ENCODE measurements around the gene TNS3. TPM values are rescaled to one million over a fixed set of nuclear protein-coding genes. Genes with fewer than 3 reads are reported as not detected.

The TNS3 gene
- total RNA-seq, 1 experiment from 2014 or later: 135 TPM

DNA sequence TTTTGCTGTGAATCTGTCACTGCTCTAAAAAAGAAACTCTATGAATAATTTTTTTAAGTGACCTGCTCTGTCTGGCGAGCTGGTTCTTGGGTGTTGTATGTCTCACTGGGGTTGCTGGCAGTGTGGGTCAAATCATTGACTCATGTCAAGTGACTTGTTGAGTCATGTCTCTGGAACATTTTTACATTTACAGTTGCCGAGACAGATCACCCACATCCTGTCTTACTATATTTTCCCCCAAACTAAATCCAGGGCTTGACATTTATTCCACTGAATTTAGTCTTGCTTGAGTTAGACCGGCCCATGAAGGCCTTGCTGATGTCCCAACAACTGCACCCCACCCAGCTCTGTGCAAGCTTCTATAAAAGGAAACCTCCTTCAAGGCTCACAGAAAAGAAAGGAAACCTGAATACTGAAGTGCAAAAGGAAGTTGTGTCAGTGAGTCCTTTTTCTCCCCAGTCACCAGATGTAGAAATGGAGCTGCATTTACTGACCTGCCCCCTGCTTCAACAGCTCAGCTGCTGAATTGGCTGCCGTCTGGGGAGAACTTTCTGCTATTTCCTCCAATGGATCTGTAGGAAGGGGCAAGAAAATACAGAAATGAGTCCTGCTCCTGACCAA lies 290.3 kb downstream of the TNS3 start:
- intact Hi-C loops (cut with micrococcal nuclease; ENCODE audit: unreplicated experiment): no loop called here
- peaks cover 51% of the 10 kb centered on the region for H3K36me3 Mint-ChIP-seq (ENCODE audit: insufficient read depth, unreplicated experiment)
- no TSS peak for BruUV-seq (replicated peaks)
- CTCF ChIA-PET: interaction anchor here (0.8 to 1.9 kb wide), 2 partner anchors 25 to 54 kb away, joined by 3 to 15 read pairs; no protein-coding TSS in a partner anchor
- H3K9me3 Mint-ChIP-seq (ENCODE audit: low read depth, unreplicated experiment): peaks cover 2% of the 10 kb centered on the region
- H3K27ac Mint-ChIP-seq (ENCODE audit: unreplicated experiment): peak overlapping the region; percentile 85
- H3K27me3 Mint-ChIP-seq (ENCODE audit: unreplicated experiment): no peaks in the 10 kb centered on the region
- TF ChIP-seq, protein P1, sequence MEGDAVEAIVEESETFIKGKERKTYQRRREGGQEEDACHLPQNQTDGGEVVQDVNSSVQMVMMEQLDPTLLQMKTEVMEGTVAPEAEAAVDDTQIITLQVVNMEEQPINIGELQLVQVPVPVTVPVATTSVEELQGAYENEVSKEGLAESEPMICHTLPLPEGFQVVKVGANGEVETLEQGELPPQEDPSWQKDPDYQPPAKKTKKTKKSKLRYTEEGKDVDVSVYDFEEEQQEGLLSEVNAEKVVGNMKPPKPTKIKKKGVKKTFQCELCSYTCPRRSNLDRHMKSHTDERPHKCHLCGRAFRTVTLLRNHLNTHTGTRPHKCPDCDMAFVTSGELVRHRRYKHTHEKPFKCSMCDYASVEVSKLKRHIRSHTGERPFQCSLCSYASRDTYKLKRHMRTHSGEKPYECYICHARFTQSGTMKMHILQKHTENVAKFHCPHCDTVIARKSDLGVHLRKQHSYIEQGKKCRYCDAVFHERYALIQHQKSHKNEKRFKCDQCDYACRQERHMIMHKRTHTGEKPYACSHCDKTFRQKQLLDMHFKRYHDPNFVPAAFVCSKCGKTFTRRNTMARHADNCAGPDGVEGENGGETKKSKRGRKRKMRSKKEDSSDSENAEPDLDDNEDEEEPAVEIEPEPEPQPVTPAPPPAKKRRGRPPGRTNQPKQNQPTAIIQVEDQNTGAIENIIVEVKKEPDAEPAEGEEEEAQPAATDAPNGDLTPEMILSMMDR (IDR thresholded peaks at IDR 0.05; ENCODE audit: unreplicated experiment): no peak
- DNase-seq: peak; percentile 50
- H3K4me3 Mint-ChIP-seq (ENCODE audit: low read depth, unreplicated experiment): peak overlapping the region; percentile 25
- peaks cover 32% of the 10 kb centered on the region for H3K4me1 Mint-ChIP-seq (ENCODE audit: low read depth, unreplicated experiment)

DNA sequence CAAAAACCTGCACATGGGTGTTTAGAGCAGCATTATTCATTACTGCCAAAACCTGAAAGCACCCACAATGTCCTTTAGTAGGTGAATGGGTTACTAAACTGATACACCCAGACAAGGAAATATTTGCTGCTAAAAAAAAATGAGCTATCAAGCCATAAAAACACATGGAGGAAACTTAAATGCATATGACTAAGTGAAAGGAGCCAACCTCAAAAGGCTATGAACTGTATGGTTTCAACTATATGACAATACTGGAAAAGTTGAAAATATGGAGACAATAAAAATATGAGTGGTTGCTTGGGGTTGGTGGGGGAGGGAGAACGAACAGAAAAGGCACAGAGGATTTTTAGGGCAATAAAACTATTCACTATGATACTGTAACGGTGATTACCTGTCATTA lies 291.0 kb downstream of the TNS3 start:
- intact Hi-C loops (cut with micrococcal nuclease; ENCODE audit: unreplicated experiment): no loop called here
- H3K36me3 Mint-ChIP-seq (ENCODE audit: insufficient read depth, unreplicated experiment): peaks cover 48% of the 10 kb centered on the region

DNA sequence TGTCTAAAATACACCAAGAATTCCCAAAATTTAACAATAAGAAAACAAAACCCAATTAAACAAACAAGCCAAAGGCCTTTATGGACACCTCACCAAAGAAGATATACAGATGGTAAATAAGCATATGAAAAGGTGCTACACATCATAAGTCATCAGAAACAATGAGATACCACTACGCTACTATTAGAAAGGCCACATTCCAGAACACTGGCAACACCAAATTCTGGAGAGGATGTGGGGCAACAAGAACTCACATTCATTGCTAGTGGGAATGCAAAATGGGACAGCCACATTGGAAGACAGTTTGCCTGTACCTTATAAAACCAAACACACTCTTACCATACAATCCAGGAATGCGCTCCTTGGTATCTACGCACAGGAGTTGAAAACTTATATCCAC lies 291.4 kb downstream of the TNS3 start:
- TF ChIP-seq, protein P1 (IDR thresholded peaks at IDR 0.05; ENCODE audit: unreplicated experiment): no peak
- Mint-ChIP-seq H3K36me3 (ENCODE audit: insufficient read depth, unreplicated experiment) (peaks cover 48% of the 10 kb centered on the region), H3K27me3 (ENCODE audit: unreplicated experiment) (no peaks in the 10 kb centered on the region), H3K9me3 (ENCODE audit: low read depth, unreplicated experiment) (peaks cover 5% of the 10 kb centered on the region), H3K4me3 (ENCODE audit: low read depth, unreplicated experiment) (no peak overlapping the region), H3K27ac (ENCODE audit: unreplicated experiment) (peak overlapping the region; percentile 85), H3K4me1 (ENCODE audit: low read depth, unreplicated experiment) (peaks cover 32% of the 10 kb centered on the region)
- intact Hi-C loops (cut with micrococcal nuclease; ENCODE audit: unreplicated experiment): no loop called here
- BruUV-seq (replicated peaks): no TSS peak
- CTCF ChIA-PET: interaction anchor here (0.8 to 1.9 kb wide), 2 partner anchors 24 to 53 kb away, joined by 3 to 15 read pairs; no protein-coding TSS in a partner anchor
- DNase-seq: no peak

More for the DNA sequence above, 291.0 kb downstream of the TNS3 start:
- Mint-ChIP-seq H3K27me3 (ENCODE audit: unreplicated experiment) (no peaks in the 10 kb centered on the region), H3K27ac (ENCODE audit: unreplicated experiment) (peak overlapping the region; percentile 85), H3K4me1 (ENCODE audit: low read depth, unreplicated experiment) (peaks cover 32% of the 10 kb centered on the region), H3K4me3 (ENCODE audit: low read depth, unreplicated experiment) (peak overlapping the region; percentile 25), H3K9me3 (ENCODE audit: low read depth, unreplicated experiment) (peaks cover 2% of the 10 kb centered on the region)
- DNase-seq: no peak
- BruUV-seq (replicated peaks): no TSS peak
- TF ChIP-seq, protein P1 (IDR thresholded peaks at IDR 0.05; ENCODE audit: unreplicated experiment): no peak
- CTCF ChIA-PET: interaction anchor here (0.8 to 1.9 kb wide), 2 partner anchors 25 to 54 kb away, joined by 3 to 15 read pairs; no protein-coding TSS in a partner anchor

DNA sequence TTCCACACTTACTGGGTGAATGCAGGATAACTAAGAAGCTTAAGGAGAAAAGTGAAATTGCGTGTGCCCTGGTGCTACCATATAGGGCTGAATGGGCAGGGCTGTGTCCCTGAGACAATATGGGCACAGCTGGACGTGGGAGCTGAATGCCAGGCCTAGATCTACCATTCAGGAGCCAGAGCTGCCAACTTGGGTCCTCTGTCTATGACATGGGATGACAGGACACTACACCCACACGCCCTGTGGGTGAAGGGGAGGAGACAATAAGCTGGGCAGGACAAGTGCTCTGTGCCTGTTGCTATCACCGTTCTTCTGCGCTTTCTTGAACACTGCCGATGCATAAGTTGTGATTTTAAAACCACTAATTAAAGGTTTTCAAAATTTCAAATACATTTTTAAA lies 293.9 kb downstream of the TNS3 start:
- H3K27me3 Mint-ChIP-seq (ENCODE audit: unreplicated experiment): no peaks in the 10 kb centered on the region
- intact Hi-C loops (cut with micrococcal nuclease; ENCODE audit: unreplicated experiment): no loop called here
- peaks cover 42% of the 10 kb centered on the region for H3K4me1 Mint-ChIP-seq (ENCODE audit: low read depth, unreplicated experiment)
- H3K9me3 Mint-ChIP-seq (ENCODE audit: low read depth, unreplicated experiment): peaks cover 7% of the 10 kb centered on the region
- CTCF ChIA-PET: no interaction called here
- DNase-seq: no peak
- H3K27ac Mint-ChIP-seq (ENCODE audit: unreplicated experiment): no peak overlapping the region
- H3K4me3 Mint-ChIP-seq (ENCODE audit: low read depth, unreplicated experiment): no peak overlapping the region
- no TSS peak for BruUV-seq (replicated peaks)
- TF ChIP-seq, protein P1 (IDR thresholded peaks at IDR 0.05; ENCODE audit: unreplicated experiment): no peak
- H3K36me3 Mint-ChIP-seq (ENCODE audit: insufficient read depth, unreplicated experiment): peaks cover 52% of the 10 kb centered on the region
